Uterus (tissue), 4 donors: Measurements from ENCODE around the gene DQX1. TPM values are rescaled to one million over a fixed set of nuclear protein-coding genes. Genes with fewer than 3 reads are reported as not detected.
A peak's percentile ranks its signal among the peaks of the same experiment; 100 is the strongest.

Experiments used
- DNase-seq, 2 donors: peaks; one replicate each; pipeline ENCODE4 v3.0.0-alpha.2; 2019 to 2020
- H3K27ac ChIP-seq, 2 donors: fragments of 200-600 bp; sonication (generic); 1 replicate in 1 of 2; 2 replicates in 1 of 2; pipeline ENCODE4 v1.5.1; 2016 to 2018
- H3K27me3 ChIP-seq, 2 donors: fragments of 200-600 bp; sonication (generic); one replicate each; pipeline ENCODE4 v1.5.1; 2018 to 2019; ENCODE audit warnings: control low read depth in 1 of 2
- H3K36me3 ChIP-seq, 2 donors: fragments of 200-600 bp; sonication (generic); one replicate each; pipeline ENCODE4 v1.5.1; 2019; ENCODE audit warnings: control low read depth in 1 of 2
- H3K4me1 ChIP-seq, 2 donors: fragments of 200-600 bp; sonication (generic); one replicate each; pipeline ENCODE4 v1.5.1; 2018 to 2019; ENCODE audit warnings: control low read depth in 1 of 2
- H3K4me3 ChIP-seq, 2 donors: fragments of 200-600 bp; sonication (generic); 1 replicate in 1 of 2; 2 replicates in 1 of 2; pipeline ENCODE4 v1.5.1; 2018 to 2019; ENCODE audit warnings: mild to moderate bottlenecking in 1 of 2
- H3K9me3 ChIP-seq, 2 donors: fragments of 200-600 bp; sonication (generic); one replicate each; pipeline ENCODE4 v1.5.1; 2019; ENCODE audit warnings: control low read depth in 1 of 2
- POLR2A ChIP-seq, 2 donors: fragments of 450-650 bp; IDR thresholded peaks; one replicate each; pipeline ENCODE4 v1.6.1; 2016; ENCODE audit warnings: antibody characterized with exemption in 2 of 2, mild to moderate bottlenecking in 1 of 2, moderate library complexity in 1 of 2
- intact Hi-C: fragments of 100-400 bp; cut with DNase I; formaldehyde crosslinking; loops from one replicate; pipeline ENCODE4 v1.15.1; 2023; ENCODE audit warnings: low total_unique reads
- total RNA-seq, 4 donors: library from RNA; depleted of rRNA in 3 of 4; stranded (reverse); fragments of >200 nt in 3 of 4; gene quantifications; one replicate each; pipeline versions ENCODE4 v1.1.0 to v1.2.4, GENCODE V29; 2014 to 2023
- TF ChIP-seq, protein P1 (sequence below), 4 experiments: fragments of 200-600 bp in 2 of 4; fragments of 450-650 bp in 2 of 4; sonication (generic) in 2 of 4; IDR thresholded peaks; one replicate each; pipeline ENCODE4 v1.5.1; 2016 to 2019; ENCODE audit warnings: antibody characterized with exemption in 4 of 4, mild to moderate bottlenecking in 2 of 4, moderate library complexity in 1 of 4
- donor health status: DM: yes; HTN: yes; CAD: no.

DQX1 gene
- total RNA-seq, 4 donors from 2014 or later, result not detected

DNA sequence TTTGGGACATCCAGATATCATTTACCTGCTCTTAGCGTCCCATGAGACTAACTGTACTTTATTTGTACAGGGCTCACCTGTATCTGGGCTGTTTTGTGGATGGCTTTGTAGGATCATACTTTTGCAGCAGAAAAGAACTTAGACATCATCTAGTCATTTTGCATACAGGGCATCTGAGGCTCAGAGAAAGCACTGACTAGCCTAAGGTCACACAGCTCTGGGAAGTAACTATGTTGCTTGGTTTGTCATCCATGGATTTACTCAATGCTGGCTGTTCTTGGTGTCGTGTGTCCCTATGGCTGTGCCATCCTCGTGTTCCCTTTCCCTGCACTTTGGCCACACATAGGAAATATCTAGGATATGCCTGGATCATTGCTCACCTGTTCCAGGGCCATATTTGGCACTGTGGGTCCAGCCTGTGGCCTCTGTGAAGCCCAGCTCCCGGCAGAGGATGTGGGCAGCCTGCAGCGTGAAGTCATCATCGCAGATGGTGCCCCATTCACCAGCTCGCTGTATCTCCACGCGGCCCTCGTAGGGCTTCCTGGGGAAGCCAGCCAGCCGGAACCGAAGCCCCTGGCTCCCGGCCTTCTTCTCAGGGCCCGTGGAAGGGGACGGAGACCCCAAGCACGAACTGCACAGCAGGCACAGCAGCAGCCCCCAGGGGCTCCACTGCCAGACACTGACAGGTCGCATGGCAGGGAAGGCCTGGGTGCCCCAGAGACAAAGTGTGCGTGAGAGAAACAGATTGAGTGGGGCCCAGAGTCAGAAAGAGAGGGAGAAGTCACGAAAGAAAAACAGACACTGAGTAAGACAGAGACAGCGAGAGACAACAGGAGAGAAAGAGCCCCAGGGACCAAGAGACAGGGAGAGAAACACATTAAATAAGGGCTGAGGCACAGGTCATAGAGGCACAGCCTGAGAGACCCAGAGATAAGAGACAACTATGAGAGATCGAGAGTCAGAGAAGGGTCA is 26.2 kb upstream of the DQX1 start:
- H3K4me3 ChIP-seq, result no peak overlapping the region
- no peak for DNase-seq
- H3K27ac ChIP-seq, result peak overlapping the region in 1 of 2 donors; percentile 84
- no peak for TF ChIP-seq POLR2A (IDR thresholded peaks at IDR 0.05)
- TF ChIP-seq, protein P1, sequence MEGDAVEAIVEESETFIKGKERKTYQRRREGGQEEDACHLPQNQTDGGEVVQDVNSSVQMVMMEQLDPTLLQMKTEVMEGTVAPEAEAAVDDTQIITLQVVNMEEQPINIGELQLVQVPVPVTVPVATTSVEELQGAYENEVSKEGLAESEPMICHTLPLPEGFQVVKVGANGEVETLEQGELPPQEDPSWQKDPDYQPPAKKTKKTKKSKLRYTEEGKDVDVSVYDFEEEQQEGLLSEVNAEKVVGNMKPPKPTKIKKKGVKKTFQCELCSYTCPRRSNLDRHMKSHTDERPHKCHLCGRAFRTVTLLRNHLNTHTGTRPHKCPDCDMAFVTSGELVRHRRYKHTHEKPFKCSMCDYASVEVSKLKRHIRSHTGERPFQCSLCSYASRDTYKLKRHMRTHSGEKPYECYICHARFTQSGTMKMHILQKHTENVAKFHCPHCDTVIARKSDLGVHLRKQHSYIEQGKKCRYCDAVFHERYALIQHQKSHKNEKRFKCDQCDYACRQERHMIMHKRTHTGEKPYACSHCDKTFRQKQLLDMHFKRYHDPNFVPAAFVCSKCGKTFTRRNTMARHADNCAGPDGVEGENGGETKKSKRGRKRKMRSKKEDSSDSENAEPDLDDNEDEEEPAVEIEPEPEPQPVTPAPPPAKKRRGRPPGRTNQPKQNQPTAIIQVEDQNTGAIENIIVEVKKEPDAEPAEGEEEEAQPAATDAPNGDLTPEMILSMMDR (IDR thresholded peaks at IDR 0.05), result no peak
- peaks cover 0 to 12% of the 10 kb centered on the region in 2 donors for H3K4me1 ChIP-seq
- intact Hi-C loops, result no loop called here
- no peaks in the 10 kb centered on the region for H3K9me3 ChIP-seq
- no peaks in the 10 kb centered on the region for H3K36me3 ChIP-seq
- H3K27me3 ChIP-seq, result no peaks in the 10 kb centered on the region

DNA sequence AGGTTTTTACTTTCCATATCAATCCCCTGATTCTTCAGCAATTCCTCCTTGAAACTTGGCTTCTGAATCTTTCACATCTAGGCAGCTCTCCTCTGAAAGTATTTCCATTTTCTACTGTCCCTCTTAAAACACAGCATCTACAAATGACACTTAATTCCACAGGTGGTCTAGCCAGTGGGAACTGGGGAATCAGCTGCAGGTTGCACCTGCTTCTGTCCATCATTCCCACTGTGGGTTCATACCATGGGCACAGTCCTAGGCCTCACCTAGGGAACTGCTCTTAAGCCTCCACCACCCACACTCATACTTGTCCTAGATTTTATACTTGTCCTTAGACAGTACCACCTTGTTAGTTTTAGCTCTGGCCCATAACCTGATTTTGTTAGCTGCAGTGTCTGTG is 25.5 kb upstream of the DQX1 start:
- no peaks in the 10 kb centered on the region for H3K36me3 ChIP-seq
- no peak for TF ChIP-seq POLR2A (IDR thresholded peaks at IDR 0.05)
- TF ChIP-seq, protein P1 (IDR thresholded peaks at IDR 0.05), result no peak
- no peaks in the 10 kb centered on the region for H3K9me3 ChIP-seq
- peaks cover 0 to 12% of the 10 kb centered on the region in 2 donors for H3K4me1 ChIP-seq
- DNase-seq, result no peak
- intact Hi-C loops, result no loop called here
- no peak overlapping the region for H3K27ac ChIP-seq
- H3K4me3 ChIP-seq, result no peak overlapping the region
- no peaks in the 10 kb centered on the region for H3K27me3 ChIP-seq

DNA sequence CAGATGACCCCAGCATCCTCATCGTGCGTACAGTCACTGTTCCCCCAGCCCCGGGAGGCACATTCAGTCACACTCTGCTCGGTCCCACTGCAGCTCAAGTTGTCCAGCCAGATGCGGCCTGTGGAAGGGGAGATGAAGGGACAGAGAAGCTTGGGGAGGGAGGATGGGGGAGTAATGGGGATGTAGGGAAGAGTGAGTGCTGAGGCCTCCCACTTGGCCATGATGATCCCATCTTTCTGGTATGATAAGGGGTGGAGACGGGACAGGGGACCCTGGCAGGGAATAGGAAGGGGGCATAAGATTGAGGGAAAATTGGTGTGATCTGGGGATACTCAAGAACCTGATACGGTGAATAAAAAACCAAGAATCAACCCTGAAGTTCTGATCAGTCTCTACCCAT is 24.2 kb upstream of the DQX1 start:
- intact Hi-C loops, result no loop called here
- no peaks in the 10 kb centered on the region for H3K9me3 ChIP-seq
- H3K4me3 ChIP-seq, result no peak overlapping the region
- no peak overlapping the region for H3K27ac ChIP-seq
- no peaks in the 10 kb centered on the region for H3K27me3 ChIP-seq
- no peaks in the 10 kb centered on the region for H3K36me3 ChIP-seq
- H3K4me1 ChIP-seq, result peaks cover 0 to 10% of the 10 kb centered on the region in 2 donors
- TF ChIP-seq POLR2A (IDR thresholded peaks at IDR 0.05), result no peak
- TF ChIP-seq, protein P1 (IDR thresholded peaks at IDR 0.05), result no peak
- DNase-seq, result no peak

DNA sequence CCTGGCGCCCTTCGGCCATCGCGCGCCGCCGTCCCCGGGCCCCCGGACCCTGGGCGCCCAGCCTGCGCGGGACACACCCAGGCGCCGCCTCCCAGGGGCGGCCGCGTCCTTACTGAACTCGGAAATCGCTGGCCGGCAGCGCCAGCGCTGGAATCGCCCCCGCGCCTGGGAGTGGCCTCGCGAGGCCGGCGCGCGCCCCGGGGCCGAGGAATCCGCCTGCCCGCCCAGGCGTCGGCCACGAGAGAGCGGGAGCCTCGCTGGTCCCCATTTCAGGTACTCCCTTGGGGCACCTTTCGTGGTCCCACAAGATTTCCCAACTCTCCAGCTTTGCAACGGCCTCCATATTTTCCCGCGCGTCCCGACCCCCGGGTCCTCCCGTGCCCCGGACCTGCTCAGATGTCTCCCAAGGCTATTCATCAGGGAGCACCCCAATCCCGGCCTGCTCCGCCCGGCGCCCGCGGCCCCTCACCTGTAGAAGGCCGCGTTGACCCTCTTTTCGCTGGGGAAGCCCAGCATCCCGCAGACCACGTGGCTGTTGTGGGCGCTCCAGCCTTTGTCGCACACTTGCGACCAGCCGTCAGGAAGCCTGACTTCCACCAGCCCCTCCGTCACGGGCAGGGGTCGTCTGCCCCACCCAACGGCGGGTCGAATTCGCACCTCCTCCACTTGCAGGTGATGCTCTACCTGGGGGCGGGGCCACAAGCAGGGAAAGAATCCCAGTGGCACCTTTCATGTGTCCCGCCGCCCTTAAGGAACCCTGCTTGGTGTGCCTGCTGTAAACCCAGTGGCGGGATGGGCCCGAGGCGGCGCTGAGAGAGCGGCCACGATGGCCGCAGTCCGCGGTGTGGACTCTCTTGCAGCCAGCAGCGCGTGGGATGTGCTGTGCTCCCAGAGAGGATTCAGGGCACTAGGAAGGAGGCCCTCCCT is 23.1 kb upstream of the DQX1 start:
- no peaks in the 10 kb centered on the region for H3K36me3 ChIP-seq
- peak overlapping the region; percentile 27 to 37 for H3K4me3 ChIP-seq
- H3K9me3 ChIP-seq, result no peaks in the 10 kb centered on the region
- intact Hi-C loops, result no loop called here
- no peaks in the 10 kb centered on the region for H3K27me3 ChIP-seq
- H3K4me1 ChIP-seq, result peaks cover 0 to 9% of the 10 kb centered on the region in 2 donors
- H3K27ac ChIP-seq, result peak overlapping the region; percentile 67 to 73
- DNase-seq, result peak in 1 of 2 donors; percentile 75
- TF ChIP-seq, protein P1 (IDR thresholded peaks at IDR 0.05), result no peak
- TF ChIP-seq POLR2A (IDR thresholded peaks at IDR 0.05), result peak in 1 of 2 donors; percentile 52
